RWPE2 (cell line): ENCODE results near the gene HRAS.
A peak's percentile ranks its signal among the peaks of the same experiment; 100 is the strongest.

Source experiments
- ATAC-seq: fragments of 200-7000 bp; cut with Tn5 transposase; 3 replicates; pipeline ENCODE4 v1.9.1; 2021; ENCODE audit warnings: low read depth
- DNase-seq: peaks from one replicate; pipeline ENCODE4 v3.0.0-alpha.2; 2020; ENCODE audit warnings: low spot score
- H3K27ac ChIP-seq: fragments of 450-650 bp; 2 replicates; pipeline ENCODE4 v1.5.1; 2017; ENCODE audit warnings: mild to moderate bottlenecking; ENCODE audit not compliant: poor library complexity, severe bottlenecking
- H3K27me3 ChIP-seq: fragments of 250-450 bp; sonication (Bioruptor Pico); 2 replicates; pipeline ENCODE4 v1.5.1; 2021; ENCODE audit warnings: mild to moderate bottlenecking, moderate library complexity; ENCODE audit not compliant: insufficient read depth, poor library complexity, severe bottlenecking
- H3K36me3 ChIP-seq: fragments of 250-450 bp; sonication (Bioruptor Pico); 2 replicates; pipeline ENCODE4 v1.5.1; 2020; ENCODE audit warnings: low read depth, mild to moderate bottlenecking, moderate library complexity
- H3K4me1 ChIP-seq: fragments of 250-450 bp; sonication (Bioruptor Pico); 2 replicates; pipeline ENCODE4 v1.5.1; 2021; ENCODE audit warnings: mild to moderate bottlenecking, moderate library complexity; ENCODE audit not compliant: insufficient read depth, poor library complexity, severe bottlenecking
- H3K4me3 ChIP-seq: fragments of 250-450 bp; sonication (Bioruptor Pico); 2 replicates; pipeline ENCODE4 v1.5.1; 2021; ENCODE audit warnings: mild to moderate bottlenecking, moderate library complexity; ENCODE audit not compliant: severe bottlenecking
- H3K9me3 ChIP-seq: fragments of 250-450 bp; sonication (Bioruptor Pico); 2 replicates; pipeline ENCODE4 v1.5.1; 2021; ENCODE audit warnings: mild to moderate bottlenecking, moderate library complexity; ENCODE audit not compliant: severe bottlenecking
- CTCF ChIP-seq: fragments of 450-650 bp; IDR thresholded peaks from one replicate; pipeline ENCODE4 v1.5.1; 2017; ENCODE audit warnings: mild to moderate bottlenecking, moderate library complexity; ENCODE audit not compliant: poor library complexity, severe bottlenecking

Gene HRAS

GRCh38 chr11:567011-567628, 31.7 kb upstream of the HRAS start:
- H3K4me3 ChIP-seq: peak overlapping the region; percentile 88
- peak overlapping the region; percentile 81 for H3K27ac ChIP-seq
- ATAC-seq (no peak), DNase-seq (no peak)
- peaks cover 32% of the 10 kb centered on the region for H3K36me3 ChIP-seq
- peaks cover 7% of the 10 kb centered on the region for H3K4me1 ChIP-seq
- H3K9me3 ChIP-seq: no peaks in the 10 kb centered on the region
- H3K27me3 ChIP-seq: no peaks in the 10 kb centered on the region
- no peak for TF ChIP-seq CTCF

- peak overlapping the region; percentile 81 for H3K27ac ChIP-seq
- TF ChIP-seq CTCF: peak; percentile 15
These were observed 30.6 kb upstream of the HRAS start for GRCh38 chr11:565921-566509.

DNA sequence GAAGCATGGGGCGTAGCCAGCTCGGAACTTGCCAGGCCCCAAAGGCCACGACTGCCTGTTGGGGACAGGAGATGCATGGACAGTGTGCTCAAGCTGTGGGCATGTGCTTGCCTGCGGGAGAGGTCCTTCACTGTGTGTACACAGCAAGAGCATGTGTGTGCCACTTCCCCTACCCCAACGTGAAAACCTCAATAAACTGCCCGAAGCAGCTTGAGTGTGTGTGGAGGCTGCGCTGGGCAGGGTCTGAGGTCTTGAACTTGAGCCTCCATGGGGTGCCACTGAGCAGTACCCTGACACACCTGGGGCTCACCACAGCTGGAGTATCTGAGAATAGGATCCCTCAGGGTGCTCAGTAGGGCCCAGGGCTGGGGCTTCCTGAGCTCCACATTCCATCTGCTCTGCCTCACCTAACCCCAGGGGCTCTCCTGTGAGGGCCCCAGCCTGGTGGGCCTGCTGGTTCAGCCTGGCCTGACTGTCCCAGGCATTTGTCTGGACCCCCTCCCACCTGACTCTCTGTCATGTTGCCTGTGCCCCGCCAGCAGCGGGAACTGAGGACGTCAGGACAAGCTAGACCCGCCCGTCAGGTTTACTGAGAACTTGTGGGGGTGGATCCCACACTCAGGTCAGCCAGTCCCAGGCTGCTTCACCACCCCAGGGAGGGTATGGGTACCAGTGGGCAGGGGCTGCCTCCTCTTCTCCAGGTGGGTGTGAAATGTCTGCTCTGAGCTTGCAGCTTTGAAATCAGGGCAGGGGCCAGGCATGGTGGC, 28.6 kb upstream of the HRAS start:
- peaks cover 3% of the 10 kb centered on the region for H3K4me1 ChIP-seq
- DNase-seq: no peak

More at GRCh38 chr11:565921-566509, 30.6 kb upstream of the HRAS start:
- Histone ChIP-seq H3K4me3 (no peak overlapping the region), H3K36me3 (peaks cover 32% of the 10 kb centered on the region), H3K27me3 (no peaks in the 10 kb centered on the region), H3K4me1 (peaks cover 7% of the 10 kb centered on the region), H3K9me3 (no peaks in the 10 kb centered on the region)
- ATAC-seq: 0 out of 3 replicates have a peak, but pooled peaks have one; percentile 5
- DNase-seq: no peak

GRCh38 chr11:563066-563811, 27.9 kb upstream of the HRAS start:
- H3K27me3 ChIP-seq: no peaks in the 10 kb centered on the region
- H3K4me1 ChIP-seq: peaks cover 3% of the 10 kb centered on the region
- H3K27ac ChIP-seq: peak overlapping the region; percentile 16

More for the DNA sequence above, 28.6 kb upstream of the HRAS start:
- Histone ChIP-seq H3K9me3 (no peaks in the 10 kb centered on the region), H3K4me3 (no peak overlapping the region), H3K36me3 (peaks cover 32% of the 10 kb centered on the region), H3K27me3 (no peaks in the 10 kb centered on the region), H3K27ac (peak overlapping the region; percentile 16)
- no peak for TF ChIP-seq CTCF
- no peak for ATAC-seq

More at GRCh38 chr11:563066-563811, 27.9 kb upstream of the HRAS start:
- no peak for TF ChIP-seq CTCF
- ATAC-seq (no peak), DNase-seq (no peak)
- Histone ChIP-seq H3K4me3 (no peak overlapping the region), H3K36me3 (peaks cover 32% of the 10 kb centered on the region), H3K9me3 (no peaks in the 10 kb centered on the region)
